HEK293 (cell line): ENCODE measurements around the gene CRP.

ENCODE experiments used
- CTCF ChIA-PET: fragments of 350-600 bp; formaldehyde crosslinking; extraction: SDS; loops from one replicate; lab custom pipeline; 2021; ENCODE audit warnings: antibody characterized with exemption; lab: Yijun Ruan, JAX
- POLR2A ChIA-PET: fragments of 300-600 bp; formaldehyde crosslinking; extraction: SDS; loops from one replicate; lab custom pipeline; 2020; ENCODE audit warnings: antibody characterized with exemption, inconsistent platforms; lab: Yijun Ruan, JAX
- H3K27ac ChIP-seq: fragments of 200-500 bp; sonication (Bioruptor generic); 2 replicates; pipeline ENCODE4 v1.5.1; 2014; ENCODE audit warnings: low read depth, low read length, control low read depth, inconsistent platforms; ENCODE audit errors: extremely low read depth
- H3K36me3 ChIP-seq, 2 experiments: fragments of 200-500 bp in 1 of 2; sonication (Bioruptor generic) in 1 of 2; 1 replicate in 1 of 2; 2 replicates in 1 of 2; pipeline ENCODE4 v1.5.1; 2014 to 2017; ENCODE audit warnings: inconsistent platforms in 2 of 2, low read length in 2 of 2; ENCODE audit not compliant: control insufficient read depth in 2 of 2, insufficient read depth in 1 of 2
- H3K4me1 ChIP-seq: fragments of 200-500 bp; sonication (Bioruptor generic); 2 replicates; pipeline ENCODE4 v1.5.1; 2014; ENCODE audit warnings: mild to moderate bottlenecking, low read length, inconsistent platforms; ENCODE audit not compliant: control insufficient read depth, insufficient read depth
- H3K4me3 ChIP-seq: 2 replicates; pipeline ENCODE4 v1.5.1; 2011; ENCODE audit warnings: low read depth, mild to moderate bottlenecking, control low read depth, low read length, moderate library complexity
- H3K9me3 ChIP-seq: fragments of 200-500 bp; sonication (Bioruptor generic); 2 replicates; pipeline ENCODE4 v1.5.1; 2014; ENCODE audit warnings: low read depth, low read length, inconsistent platforms; ENCODE audit not compliant: control insufficient read depth, insufficient read depth
- FEZF1 ChIP-seq: fragments of 450-650 bp; formaldehyde crosslinking; IDR thresholded peaks from 2 replicates; pipeline ENCODE4 v1.5.1; 2016; ENCODE audit warnings: missing biosample characterization, missing genetic modification characterization
- ZNF138 ChIP-seq: fragments of 450-650 bp; formaldehyde crosslinking; IDR thresholded peaks from 2 replicates; pipeline ENCODE4 v1.5.1; 2016; ENCODE audit warnings: missing biosample characterization, missing genetic modification characterization, borderline replicate concordance
- ZNF140 ChIP-seq: fragments of 450-650 bp; formaldehyde crosslinking; IDR thresholded peaks from 2 replicates; pipeline ENCODE4 v1.5.1; 2016; ENCODE audit warnings: missing biosample characterization, missing genetic modification characterization
- ZNF221 ChIP-seq: fragments of 450-650 bp; formaldehyde crosslinking; IDR thresholded peaks from 2 replicates; pipeline ENCODE4 v1.5.1; 2017; ENCODE audit warnings: missing biosample characterization, missing genetic modification characterization, borderline replicate concordance
- ZNF223 ChIP-seq: fragments of 450-650 bp; formaldehyde crosslinking; IDR thresholded peaks from 2 replicates; pipeline ENCODE4 v1.5.1; 2016; ENCODE audit warnings: missing biosample characterization, missing genetic modification characterization
- ZNF266 ChIP-seq: fragments of 450-650 bp; formaldehyde crosslinking; IDR thresholded peaks from 2 replicates; pipeline ENCODE4 v1.5.1; 2016; ENCODE audit warnings: missing biosample characterization, missing genetic modification characterization, low read depth
- ZNF777 ChIP-seq: fragments of 450-650 bp; formaldehyde crosslinking; IDR thresholded peaks from 2 replicates; pipeline ENCODE4 v1.5.1; 2017; ENCODE audit warnings: missing biosample characterization, missing genetic modification characterization, borderline replicate concordance
- ZSCAN23 ChIP-seq: fragments of 450-650 bp; formaldehyde crosslinking; IDR thresholded peaks from 2 replicates; pipeline ENCODE4 v1.5.1; 2016; ENCODE audit warnings: missing biosample characterization, missing genetic modification characterization
- TF ChIP-seq, protein P1 (sequence below): fragments of 450-650 bp; formaldehyde crosslinking; IDR thresholded peaks from 2 replicates; pipeline ENCODE4 v1.5.1; 2016; ENCODE audit warnings: missing biosample characterization, missing genetic modification characterization
- TF ChIP-seq, protein P2 (sequence below): fragments of 450-650 bp; formaldehyde crosslinking; optimal IDR thresholded peaks from 2 replicates; pipeline ENCODE3; 2016; ENCODE audit warnings: missing biosample characterization, mild to moderate bottlenecking, missing genetic modification characterization
- TF ChIP-seq, protein P3 (sequence below): fragments of 450-650 bp; formaldehyde crosslinking; IDR thresholded peaks from 2 replicates; pipeline ENCODE4 v1.5.1; 2017; ENCODE audit warnings: missing biosample characterization, missing genetic modification characterization
- TF ChIP-seq, protein P4 (sequence below): fragments of 450-650 bp; formaldehyde crosslinking; IDR thresholded peaks from 2 replicates; pipeline ENCODE4 v1.5.1; 2016; ENCODE audit warnings: missing biosample characterization, missing genetic modification characterization, borderline replicate concordance
- TF ChIP-seq, protein P5 (sequence below): fragments of 450-650 bp; formaldehyde crosslinking; IDR thresholded peaks from 2 replicates; pipeline ENCODE4 v1.5.1; 2016; ENCODE audit warnings: missing biosample characterization, missing genetic modification characterization
- TF ChIP-seq, protein P6 (sequence below): fragments of 450-650 bp; formaldehyde crosslinking; IDR thresholded peaks from 2 replicates; pipeline ENCODE4 v1.5.1; 2016; ENCODE audit warnings: missing biosample characterization, missing genetic modification characterization

The CRP gene

DNA sequence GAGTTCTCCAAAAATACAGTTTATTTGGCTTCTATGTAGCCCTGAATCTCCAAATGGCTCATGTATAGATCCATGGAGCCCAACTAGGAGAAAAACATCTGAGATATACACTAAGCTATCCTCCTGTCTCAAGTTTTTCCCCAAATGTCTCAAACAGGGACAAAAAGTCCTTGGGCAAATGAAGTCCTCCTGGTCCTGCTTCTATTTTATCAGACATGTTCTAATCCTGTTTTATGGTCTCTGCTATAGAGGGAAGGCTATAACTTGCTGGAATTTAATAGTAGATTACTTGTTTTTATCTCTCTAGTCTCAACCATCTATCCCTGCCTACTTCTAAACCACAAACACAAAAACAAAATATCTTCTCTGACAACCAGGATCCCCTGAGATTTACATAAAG, 26.9 kb downstream of the CRP start:
- Histone ChIP-seq H3K4me3 (no peak overlapping the region), H3K9me3 (no peaks in the 10 kb centered on the region), H3K27ac (no peak overlapping the region), H3K36me3 (no peaks in the 10 kb centered on the region), H3K4me1 (no peaks in the 10 kb centered on the region)
- TF ChIP-seq, protein P1, sequence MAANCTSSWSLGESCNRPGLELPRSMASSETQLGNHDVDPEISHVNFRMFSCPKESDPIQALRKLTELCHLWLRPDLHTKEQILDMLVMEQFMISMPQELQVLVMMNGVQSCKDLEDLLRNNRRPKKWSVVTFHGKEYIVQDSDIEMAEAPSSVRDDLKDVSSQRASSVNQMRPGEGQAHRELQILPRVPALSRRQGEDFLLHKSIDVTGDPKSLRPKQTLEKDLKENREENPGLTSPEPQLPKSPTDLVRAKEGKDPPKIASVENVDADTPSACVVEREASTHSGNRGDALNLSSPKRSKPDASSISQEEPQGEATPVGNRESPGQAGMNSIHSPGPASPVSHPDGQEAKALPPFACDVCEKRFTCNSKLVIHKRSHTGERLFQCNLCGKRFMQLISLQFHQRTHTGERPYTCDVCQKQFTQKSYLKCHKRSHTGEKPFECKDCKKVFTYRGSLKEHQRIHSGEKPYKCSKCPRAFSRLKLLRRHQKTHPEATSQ, result no peak
- no peak for TF ChIP-seq ZNF266 (tag by site-specific recombination)
- TF ChIP-seq, protein P2, sequence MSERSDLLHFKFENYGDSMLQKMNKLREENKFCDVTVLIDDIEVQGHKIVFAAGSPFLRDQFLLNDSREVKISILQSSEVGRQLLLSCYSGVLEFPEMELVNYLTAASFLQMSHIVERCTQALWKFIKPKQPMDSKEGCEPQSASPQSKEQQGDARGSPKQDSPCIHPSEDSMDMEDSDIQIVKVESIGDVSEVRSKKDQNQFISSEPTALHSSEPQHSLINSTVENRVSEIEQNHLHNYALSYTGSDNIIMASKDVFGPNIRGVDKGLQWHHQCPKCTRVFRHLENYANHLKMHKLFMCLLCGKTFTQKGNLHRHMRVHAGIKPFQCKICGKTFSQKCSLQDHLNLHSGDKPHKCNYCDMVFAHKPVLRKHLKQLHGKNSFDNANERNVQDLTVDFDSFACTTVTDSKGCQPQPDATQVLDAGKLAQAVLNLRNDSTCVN, result no peak
- no peak for TF ChIP-seq FEZF1 (tag by site-specific recombination)
- no peak for TF ChIP-seq ZSCAN23 (tag by site-specific recombination)
- TF ChIP-seq, protein P3, sequence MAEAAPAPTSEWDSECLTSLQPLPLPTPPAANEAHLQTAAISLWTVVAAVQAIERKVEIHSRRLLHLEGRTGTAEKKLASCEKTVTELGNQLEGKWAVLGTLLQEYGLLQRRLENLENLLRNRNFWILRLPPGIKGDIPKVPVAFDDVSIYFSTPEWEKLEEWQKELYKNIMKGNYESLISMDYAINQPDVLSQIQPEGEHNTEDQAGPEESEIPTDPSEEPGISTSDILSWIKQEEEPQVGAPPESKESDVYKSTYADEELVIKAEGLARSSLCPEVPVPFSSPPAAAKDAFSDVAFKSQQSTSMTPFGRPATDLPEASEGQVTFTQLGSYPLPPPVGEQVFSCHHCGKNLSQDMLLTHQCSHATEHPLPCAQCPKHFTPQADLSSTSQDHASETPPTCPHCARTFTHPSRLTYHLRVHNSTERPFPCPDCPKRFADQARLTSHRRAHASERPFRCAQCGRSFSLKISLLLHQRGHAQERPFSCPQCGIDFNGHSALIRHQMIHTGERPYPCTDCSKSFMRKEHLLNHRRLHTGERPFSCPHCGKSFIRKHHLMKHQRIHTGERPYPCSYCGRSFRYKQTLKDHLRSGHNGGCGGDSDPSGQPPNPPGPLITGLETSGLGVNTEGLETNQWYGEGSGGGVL (tag by site-specific recombination), result no peak
- TF ChIP-seq ZNF777 (tag by site-specific recombination), result no peak
- TF ChIP-seq, protein P4, sequence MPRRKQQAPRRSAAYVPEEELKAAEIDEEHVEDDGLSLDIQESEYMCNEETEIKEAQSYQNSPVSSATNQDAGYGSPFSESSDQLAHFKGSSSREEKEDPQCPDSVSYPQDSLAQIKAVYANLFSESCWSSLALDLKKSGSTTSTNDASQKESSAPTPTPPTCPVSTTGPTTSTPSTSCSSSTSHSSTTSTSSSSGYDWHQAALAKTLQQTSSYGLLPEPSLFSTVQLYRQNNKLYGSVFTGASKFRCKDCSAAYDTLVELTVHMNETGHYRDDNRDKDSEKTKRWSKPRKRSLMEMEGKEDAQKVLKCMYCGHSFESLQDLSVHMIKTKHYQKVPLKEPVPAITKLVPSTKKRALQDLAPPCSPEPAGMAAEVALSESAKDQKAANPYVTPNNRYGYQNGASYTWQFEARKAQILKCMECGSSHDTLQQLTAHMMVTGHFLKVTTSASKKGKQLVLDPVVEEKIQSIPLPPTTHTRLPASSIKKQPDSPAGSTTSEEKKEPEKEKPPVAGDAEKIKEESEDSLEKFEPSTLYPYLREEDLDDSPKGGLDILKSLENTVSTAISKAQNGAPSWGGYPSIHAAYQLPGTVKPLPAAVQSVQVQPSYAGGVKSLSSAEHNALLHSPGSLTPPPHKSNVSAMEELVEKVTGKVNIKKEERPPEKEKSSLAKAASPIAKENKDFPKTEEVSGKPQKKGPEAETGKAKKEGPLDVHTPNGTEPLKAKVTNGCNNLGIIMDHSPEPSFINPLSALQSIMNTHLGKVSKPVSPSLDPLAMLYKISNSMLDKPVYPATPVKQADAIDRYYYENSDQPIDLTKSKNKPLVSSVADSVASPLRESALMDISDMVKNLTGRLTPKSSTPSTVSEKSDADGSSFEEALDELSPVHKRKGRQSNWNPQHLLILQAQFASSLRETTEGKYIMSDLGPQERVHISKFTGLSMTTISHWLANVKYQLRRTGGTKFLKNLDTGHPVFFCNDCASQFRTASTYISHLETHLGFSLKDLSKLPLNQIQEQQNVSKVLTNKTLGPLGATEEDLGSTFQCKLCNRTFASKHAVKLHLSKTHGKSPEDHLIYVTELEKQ (tag by site-specific recombination), result no peak
- ChIA-PET CTCF (interaction anchor here (0.7 kb wide), 1 partner anchor 204 kb away, joined by 3 read pairs; no protein-coding TSS in a partner anchor), POLR2A (no interaction called here)

DNA sequence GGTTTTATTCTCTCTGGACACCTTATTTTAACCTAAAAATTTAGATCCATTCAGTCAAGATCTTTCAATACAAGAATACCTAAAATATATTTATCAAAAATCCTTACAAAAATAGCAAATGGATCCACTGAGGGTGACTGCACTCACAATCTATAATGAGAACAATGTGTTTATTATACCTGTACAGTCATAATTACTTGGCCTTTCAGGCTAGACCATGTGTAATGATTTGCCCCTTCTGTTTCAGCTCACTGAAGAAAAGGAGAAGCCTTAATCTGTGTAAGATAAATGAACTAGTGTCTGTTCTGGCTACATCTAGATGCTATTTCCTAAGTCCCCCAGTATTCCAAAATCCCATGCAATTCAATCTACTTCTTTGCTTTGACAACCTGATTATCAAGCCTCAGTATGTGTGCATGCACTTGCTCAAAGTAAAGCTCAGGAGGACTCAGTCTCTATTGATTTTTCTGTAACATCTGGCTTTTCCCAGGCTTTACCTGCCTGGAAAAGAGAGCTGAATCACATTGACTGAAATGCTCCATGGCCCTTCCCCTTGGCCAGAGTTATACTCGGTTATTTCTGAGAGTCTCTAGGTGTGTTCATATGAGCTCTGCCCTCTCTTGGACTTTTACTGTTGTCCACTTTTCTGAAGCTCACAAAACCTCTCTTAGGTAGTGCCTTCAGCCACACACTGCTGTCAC, 27.6 kb downstream of the CRP start:
- CTCF ChIA-PET, result interaction anchor here (0.7 to 1.2 kb wide), 2 partner anchors 205 to 319 kb away, joined by 3 to 4 read pairs; no protein-coding TSS in a partner anchor
- POLR2A ChIA-PET, result no interaction called here
- Histone ChIP-seq H3K4me1 (no peaks in the 10 kb centered on the region), H3K4me3 (no peak overlapping the region), H3K27ac (no peak overlapping the region), H3K9me3 (no peaks in the 10 kb centered on the region), H3K36me3 (no peaks in the 10 kb centered on the region)
- TF ChIP-seq ZNF138 (tag by site-specific recombination), result no peak
- TF ChIP-seq ZNF140 (tag by site-specific recombination), result no peak
- TF ChIP-seq, protein P3 (tag by site-specific recombination), result no peak
- TF ChIP-seq, protein P5, sequence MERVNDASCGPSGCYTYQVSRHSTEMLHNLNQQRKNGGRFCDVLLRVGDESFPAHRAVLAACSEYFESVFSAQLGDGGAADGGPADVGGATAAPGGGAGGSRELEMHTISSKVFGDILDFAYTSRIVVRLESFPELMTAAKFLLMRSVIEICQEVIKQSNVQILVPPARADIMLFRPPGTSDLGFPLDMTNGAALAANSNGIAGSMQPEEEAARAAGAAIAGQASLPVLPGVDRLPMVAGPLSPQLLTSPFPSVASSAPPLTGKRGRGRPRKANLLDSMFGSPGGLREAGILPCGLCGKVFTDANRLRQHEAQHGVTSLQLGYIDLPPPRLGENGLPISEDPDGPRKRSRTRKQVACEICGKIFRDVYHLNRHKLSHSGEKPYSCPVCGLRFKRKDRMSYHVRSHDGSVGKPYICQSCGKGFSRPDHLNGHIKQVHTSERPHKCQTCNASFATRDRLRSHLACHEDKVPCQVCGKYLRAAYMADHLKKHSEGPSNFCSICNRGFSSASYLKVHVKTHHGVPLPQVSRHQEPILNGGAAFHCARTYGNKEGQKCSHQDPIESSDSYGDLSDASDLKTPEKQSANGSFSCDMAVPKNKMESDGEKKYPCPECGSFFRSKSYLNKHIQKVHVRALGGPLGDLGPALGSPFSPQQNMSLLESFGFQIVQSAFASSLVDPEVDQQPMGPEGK (tag by site-specific recombination), result no peak
- TF ChIP-seq ZNF223 (tag by site-specific recombination), result no peak
- TF ChIP-seq ZNF221 (tag by site-specific recombination), result no peak
- TF ChIP-seq, protein P6, sequence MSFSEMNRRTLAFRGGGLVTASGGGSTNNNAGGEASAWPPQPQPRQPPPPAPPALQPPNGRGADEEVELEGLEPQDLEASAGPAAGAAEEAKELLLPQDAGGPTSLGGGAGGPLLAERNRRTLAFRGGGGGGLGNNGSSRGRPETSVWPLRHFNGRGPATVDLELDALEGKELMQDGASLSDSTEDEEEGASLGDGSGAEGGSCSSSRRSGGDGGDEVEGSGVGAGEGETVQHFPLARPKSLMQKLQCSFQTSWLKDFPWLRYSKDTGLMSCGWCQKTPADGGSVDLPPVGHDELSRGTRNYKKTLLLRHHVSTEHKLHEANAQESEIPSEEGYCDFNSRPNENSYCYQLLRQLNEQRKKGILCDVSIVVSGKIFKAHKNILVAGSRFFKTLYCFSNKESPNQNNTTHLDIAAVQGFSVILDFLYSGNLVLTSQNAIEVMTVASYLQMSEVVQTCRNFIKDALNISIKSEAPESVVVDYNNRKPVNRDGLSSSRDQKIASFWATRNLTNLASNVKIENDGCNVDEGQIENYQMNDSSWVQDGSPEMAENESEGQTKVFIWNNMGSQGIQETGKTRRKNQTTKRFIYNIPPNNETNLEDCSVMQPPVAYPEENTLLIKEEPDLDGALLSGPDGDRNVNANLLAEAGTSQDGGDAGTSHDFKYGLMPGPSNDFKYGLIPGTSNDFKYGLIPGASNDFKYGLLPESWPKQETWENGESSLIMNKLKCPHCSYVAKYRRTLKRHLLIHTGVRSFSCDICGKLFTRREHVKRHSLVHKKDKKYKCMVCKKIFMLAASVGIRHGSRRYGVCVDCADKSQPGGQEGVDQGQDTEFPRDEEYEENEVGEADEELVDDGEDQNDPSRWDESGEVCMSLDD, result no peak
